H1 (cell line): ENCODE data around the gene LIPC. TPM values are rescaled to one million over a fixed set of nuclear protein-coding genes. Genes with fewer than 3 reads are reported as not detected.

Experiments
- BACH1 ChIP-seq: IDR thresholded peaks from 2 replicates; pipeline ENCODE4 v1.6.1; 2012; ENCODE audit warnings: low read length, improper control_type of control experiment
- CBX8 ChIP-seq: fragments of 300-800, 300-1000 bp; sonication (generic); IDR thresholded peaks from 2 replicates; pipeline ENCODE4 v1.7.1; 2016; ENCODE audit warnings: low read depth, low read length, borderline replicate concordance
- EZH2 ChIP-seq: fragments of 200-600 bp; sonication (generic); IDR thresholded peaks from 2 replicates; pipeline ENCODE4 v1.7.1; 2012; ENCODE audit warnings: low read depth, mild to moderate bottlenecking, moderate library complexity, low read length, inconsistent platforms; ENCODE audit not compliant: severe bottlenecking
- FOSL1 ChIP-seq: IDR thresholded peaks from 2 replicates; pipeline ENCODE4 v1.6.1; 2011; ENCODE audit warnings: mild to moderate bottlenecking, low read depth, low read length, moderate library complexity; ENCODE audit not compliant: insufficient read depth
- JUN ChIP-seq: IDR thresholded peaks from 2 replicates; pipeline ENCODE4 v1.6.1; 2011; ENCODE audit warnings: low read depth, mild to moderate bottlenecking, improper control_type of control experiment, low read length
- JUND ChIP-seq: IDR thresholded peaks from 2 replicates; pipeline ENCODE4 v1.6.1; 2011; ENCODE audit warnings: mild to moderate bottlenecking, improper control_type of control experiment, low read length
- NRF1 ChIP-seq: IDR thresholded peaks from 2 replicates; pipeline ENCODE4 v1.6.1; 2011; ENCODE audit warnings: mild to moderate bottlenecking, low read depth, low read length, improper control_type of control experiment
- TEAD4 ChIP-seq: IDR thresholded peaks from 2 replicates; pipeline ENCODE4 v1.6.1; 2012; ENCODE audit warnings: low read depth, low read length, inconsistent platforms, mixed read lengths
- polyA plus RNA-seq, 7 experiments: library from polyadenylated mRNA; depleted of rRNA in 3 of 7; stranded (reverse) in 5 of 7; unstranded in 2 of 7; fragments of >200 nt in 5 of 7; fragments of 200-250 nt in 2 of 7; gene quantifications; 1 replicate in 5 of 7; 2 replicates in 1 of 7; 4 replicates in 1 of 7; pipeline versions ENCODE4 v1.2.1 to v1.2.3, GENCODE V29; 2011 to 2013; ENCODE audit warnings: missing spikeins in 2 of 7, mixed read lengths in 2 of 7
- total RNA-seq: library from RNA; stranded (reverse); fragmentation: NEBNext Ultra II Directional; extraction: Animal tissue kit (Norgen Biotek cat#: 25700); gene quantifications from 2 replicates; pipeline ENCODE4 v1.2.1, GENCODE V29; 2021
- TF ChIP-seq, protein P1 (sequence below): fragments of 300-600 bp; sonication (generic); IDR thresholded peaks from 2 replicates; pipeline ENCODE4 v1.7.1; 2012; ENCODE audit warnings: low read length, moderate library complexity, mild to moderate bottlenecking, inconsistent platforms; ENCODE audit not compliant: insufficient replicate concordance
- TF ChIP-seq, protein P2 (sequence below): IDR thresholded peaks from 2 replicates; pipeline ENCODE4 v1.6.1; 2012; ENCODE audit warnings: inconsistent platforms

The LIPC gene
- total and polyA plus RNA-seq, 2 of the 8 experiments (the other 6 are each of a cell fraction or from before 2014, with no cell fraction given), result not detected

DNA sequence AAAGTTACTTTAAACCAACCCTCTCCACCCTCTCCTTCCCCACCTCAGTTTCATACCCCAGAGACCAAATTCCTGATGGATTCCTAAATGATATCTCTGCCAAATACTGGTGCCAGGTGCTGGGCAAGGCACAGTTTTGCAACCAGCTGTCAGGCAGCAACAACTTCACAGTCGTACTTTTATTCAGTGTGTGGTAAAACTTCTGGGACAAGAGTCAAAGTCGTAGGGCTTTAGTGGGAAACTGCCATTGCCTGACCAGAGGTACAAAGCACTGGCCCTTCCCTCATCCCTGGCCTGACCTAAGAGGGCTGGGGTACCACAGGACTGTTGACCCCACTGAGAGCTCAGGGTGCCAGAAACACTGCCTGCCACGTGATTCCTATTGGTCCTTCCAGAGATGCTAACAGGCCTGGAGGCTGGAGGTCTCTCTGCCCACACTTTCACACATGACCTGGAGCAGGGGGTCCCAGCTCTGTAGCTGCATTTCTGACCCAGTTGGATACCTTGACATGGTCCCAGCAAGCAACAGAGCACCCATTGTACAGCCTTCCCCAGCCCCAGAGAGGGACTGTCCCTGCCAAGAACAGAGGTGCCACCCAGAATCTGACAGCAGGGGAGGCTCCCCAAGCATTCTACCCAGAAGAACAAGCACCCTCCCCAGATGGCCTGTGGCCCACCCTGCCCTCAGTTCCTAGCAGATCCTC, 59.9 kb downstream of the LIPC start (continued):
- TF ChIP-seq, protein P1, sequence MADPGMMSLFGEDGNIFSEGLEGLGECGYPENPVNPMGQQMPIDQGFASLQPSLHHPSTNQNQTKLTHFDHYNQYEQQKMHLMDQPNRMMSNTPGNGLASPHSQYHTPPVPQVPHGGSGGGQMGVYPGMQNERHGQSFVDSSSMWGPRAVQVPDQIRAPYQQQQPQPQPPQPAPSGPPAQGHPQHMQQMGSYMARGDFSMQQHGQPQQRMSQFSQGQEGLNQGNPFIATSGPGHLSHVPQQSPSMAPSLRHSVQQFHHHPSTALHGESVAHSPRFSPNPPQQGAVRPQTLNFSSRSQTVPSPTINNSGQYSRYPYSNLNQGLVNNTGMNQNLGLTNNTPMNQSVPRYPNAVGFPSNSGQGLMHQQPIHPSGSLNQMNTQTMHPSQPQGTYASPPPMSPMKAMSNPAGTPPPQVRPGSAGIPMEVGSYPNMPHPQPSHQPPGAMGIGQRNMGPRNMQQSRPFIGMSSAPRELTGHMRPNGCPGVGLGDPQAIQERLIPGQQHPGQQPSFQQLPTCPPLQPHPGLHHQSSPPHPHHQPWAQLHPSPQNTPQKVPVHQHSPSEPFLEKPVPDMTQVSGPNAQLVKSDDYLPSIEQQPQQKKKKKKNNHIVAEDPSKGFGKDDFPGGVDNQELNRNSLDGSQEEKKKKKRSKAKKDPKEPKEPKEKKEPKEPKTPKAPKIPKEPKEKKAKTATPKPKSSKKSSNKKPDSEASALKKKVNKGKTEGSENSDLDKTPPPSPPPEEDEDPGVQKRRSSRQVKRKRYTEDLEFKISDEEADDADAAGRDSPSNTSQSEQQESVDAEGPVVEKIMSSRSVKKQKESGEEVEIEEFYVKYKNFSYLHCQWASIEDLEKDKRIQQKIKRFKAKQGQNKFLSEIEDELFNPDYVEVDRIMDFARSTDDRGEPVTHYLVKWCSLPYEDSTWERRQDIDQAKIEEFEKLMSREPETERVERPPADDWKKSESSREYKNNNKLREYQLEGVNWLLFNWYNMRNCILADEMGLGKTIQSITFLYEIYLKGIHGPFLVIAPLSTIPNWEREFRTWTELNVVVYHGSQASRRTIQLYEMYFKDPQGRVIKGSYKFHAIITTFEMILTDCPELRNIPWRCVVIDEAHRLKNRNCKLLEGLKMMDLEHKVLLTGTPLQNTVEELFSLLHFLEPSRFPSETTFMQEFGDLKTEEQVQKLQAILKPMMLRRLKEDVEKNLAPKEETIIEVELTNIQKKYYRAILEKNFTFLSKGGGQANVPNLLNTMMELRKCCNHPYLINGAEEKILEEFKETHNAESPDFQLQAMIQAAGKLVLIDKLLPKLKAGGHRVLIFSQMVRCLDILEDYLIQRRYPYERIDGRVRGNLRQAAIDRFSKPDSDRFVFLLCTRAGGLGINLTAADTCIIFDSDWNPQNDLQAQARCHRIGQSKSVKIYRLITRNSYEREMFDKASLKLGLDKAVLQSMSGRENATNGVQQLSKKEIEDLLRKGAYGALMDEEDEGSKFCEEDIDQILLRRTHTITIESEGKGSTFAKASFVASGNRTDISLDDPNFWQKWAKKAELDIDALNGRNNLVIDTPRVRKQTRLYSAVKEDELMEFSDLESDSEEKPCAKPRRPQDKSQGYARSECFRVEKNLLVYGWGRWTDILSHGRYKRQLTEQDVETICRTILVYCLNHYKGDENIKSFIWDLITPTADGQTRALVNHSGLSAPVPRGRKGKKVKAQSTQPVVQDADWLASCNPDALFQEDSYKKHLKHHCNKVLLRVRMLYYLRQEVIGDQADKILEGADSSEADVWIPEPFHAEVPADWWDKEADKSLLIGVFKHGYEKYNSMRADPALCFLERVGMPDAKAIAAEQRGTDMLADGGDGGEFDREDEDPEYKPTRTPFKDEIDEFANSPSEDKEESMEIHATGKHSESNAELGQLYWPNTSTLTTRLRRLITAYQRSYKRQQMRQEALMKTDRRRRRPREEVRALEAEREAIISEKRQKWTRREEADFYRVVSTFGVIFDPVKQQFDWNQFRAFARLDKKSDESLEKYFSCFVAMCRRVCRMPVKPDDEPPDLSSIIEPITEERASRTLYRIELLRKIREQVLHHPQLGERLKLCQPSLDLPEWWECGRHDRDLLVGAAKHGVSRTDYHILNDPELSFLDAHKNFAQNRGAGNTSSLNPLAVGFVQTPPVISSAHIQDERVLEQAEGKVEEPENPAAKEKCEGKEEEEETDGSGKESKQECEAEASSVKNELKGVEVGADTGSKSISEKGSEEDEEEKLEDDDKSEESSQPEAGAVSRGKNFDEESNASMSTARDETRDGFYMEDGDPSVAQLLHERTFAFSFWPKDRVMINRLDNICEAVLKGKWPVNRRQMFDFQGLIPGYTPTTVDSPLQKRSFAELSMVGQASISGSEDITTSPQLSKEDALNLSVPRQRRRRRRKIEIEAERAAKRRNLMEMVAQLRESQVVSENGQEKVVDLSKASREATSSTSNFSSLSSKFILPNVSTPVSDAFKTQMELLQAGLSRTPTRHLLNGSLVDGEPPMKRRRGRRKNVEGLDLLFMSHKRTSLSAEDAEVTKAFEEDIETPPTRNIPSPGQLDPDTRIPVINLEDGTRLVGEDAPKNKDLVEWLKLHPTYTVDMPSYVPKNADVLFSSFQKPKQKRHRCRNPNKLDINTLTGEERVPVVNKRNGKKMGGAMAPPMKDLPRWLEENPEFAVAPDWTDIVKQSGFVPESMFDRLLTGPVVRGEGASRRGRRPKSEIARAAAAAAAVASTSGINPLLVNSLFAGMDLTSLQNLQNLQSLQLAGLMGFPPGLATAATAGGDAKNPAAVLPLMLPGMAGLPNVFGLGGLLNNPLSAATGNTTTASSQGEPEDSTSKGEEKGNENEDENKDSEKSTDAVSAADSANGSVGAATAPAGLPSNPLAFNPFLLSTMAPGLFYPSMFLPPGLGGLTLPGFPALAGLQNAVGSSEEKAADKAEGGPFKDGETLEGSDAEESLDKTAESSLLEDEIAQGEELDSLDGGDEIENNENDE, result no peak
- no peak for TF ChIP-seq CBX8
- TF ChIP-seq NRF1, result no peak
- TF ChIP-seq JUN, result no peak
- TF ChIP-seq BACH1, result no peak
- no peak for TF ChIP-seq JUND
- no peak for TF ChIP-seq TEAD4
- no peak for TF ChIP-seq FOSL1
- no peak for TF ChIP-seq EZH2
- TF ChIP-seq, protein P2, sequence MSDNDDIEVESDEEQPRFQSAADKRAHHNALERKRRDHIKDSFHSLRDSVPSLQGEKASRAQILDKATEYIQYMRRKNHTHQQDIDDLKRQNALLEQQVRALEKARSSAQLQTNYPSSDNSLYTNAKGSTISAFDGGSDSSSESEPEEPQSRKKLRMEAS, result no peak
- TF ChIP-seq, all 59 proteins: peak for 0
